ENCODE results near the gene RAB3GAP1.
"Not testable (repeated sequence)": the region's sequence is repeated elsewhere in the genome, so short reads cannot be mapped to it uniquely, and the experiment has no call there.

Gene RAB3GAP1

GRCh38 chr2:135113322-135113721, 61.2 kb downstream of the RAB3GAP1 start:
- DNase-seq = no peak

GRCh38 chr2:135119582-135119981, 67.5 kb downstream of the RAB3GAP1 start:
- DNase-seq = no peak

GRCh38 chr2:135121016-135121657, 69.0 kb downstream of the RAB3GAP1 start:
- no peak for DNase-seq

- not testable (repeated sequence) for DNase-seq
Observed at GRCh38 chr2:135121658-135122039, 69.6 kb downstream of the RAB3GAP1 start.

- no peak for DNase-seq
Observed at GRCh38 chr2:135124924-135125886, 73.1 kb downstream of the RAB3GAP1 start.

- DNase-seq = no peak
Observed at GRCh38 chr2:135125940-135126339, 73.8 kb downstream of the RAB3GAP1 start.

GRCh38 chr2:135130751-135131150, 78.7 kb downstream of the RAB3GAP1 start:
- DNase-seq = no peak

GRCh38 chr2:135132314-135132713, 80.2 kb downstream of the RAB3GAP1 start:
- no peak for DNase-seq

GRCh38 chr2:135140606-135141005, 88.5 kb downstream of the RAB3GAP1 start:
- no peak for DNase-seq

- DNase-seq = no peak
Observed at GRCh38 chr2:135142323-135142722, 90.2 kb downstream of the RAB3GAP1 start.

GRCh38 chr2:135144343-135144742, 92.3 kb downstream of the RAB3GAP1 start:
- DNase-seq = no peak

- no peak for DNase-seq
Observed at GRCh38 chr2:135149251-135149650, 97.2 kb downstream of the RAB3GAP1 start.

- DNase-seq = no peak
Observed at GRCh38 chr2:135150725-135151124, 98.6 kb downstream of the RAB3GAP1 start.

- DNase-seq = no peak
Observed at GRCh38 chr2:135151615-135152014, 99.5 kb downstream of the RAB3GAP1 start.

- no peak for DNase-seq
Observed at GRCh38 chr2:135152361-135152760, 100.3 kb downstream of the RAB3GAP1 start.

GRCh38 chr2:135154962-135155361, 102.9 kb downstream of the RAB3GAP1 start:
- no peak for DNase-seq

- no peak for DNase-seq
Observed at GRCh38 chr2:135157856-135158255, 105.8 kb downstream of the RAB3GAP1 start.

- no peak for DNase-seq
Observed at GRCh38 chr2:135159191-135159590, 107.1 kb downstream of the RAB3GAP1 start.

- no peak for DNase-seq
Observed at GRCh38 chr2:135162377-135162776, 110.3 kb downstream of the RAB3GAP1 start.

GRCh38 chr2:135162786-135163185, 110.7 kb downstream of the RAB3GAP1 start:
- DNase-seq = no peak

- DNase-seq = no peak
Observed at GRCh38 chr2:135163306-135163705, 111.2 kb downstream of the RAB3GAP1 start.

- no peak for DNase-seq
Observed at GRCh38 chr2:135163901-135164300, 111.8 kb downstream of the RAB3GAP1 start.

- no peak for DNase-seq
Observed at GRCh38 chr2:135164431-135164830, 112.3 kb downstream of the RAB3GAP1 start.

GRCh38 chr2:135167273-135167672, 115.2 kb downstream of the RAB3GAP1 start:
- no peak for DNase-seq

Data from retina (tissue), 1 donor.